Prostate gland (tissue), 2 donors: ENCODE data around the gene GPR137C.

ENCODE experiments used
- CTCF ChIP-seq, 4 experiments: fragments of 200-600 bp in 2 of 4; fragments of 450-650 bp in 2 of 4; sonication (generic) in 2 of 4; IDR thresholded peaks; 1 replicate in 3 of 4; 2 replicates in 1 of 4; pipeline ENCODE4 v1.5.1; 2016 to 2019; ENCODE audit warnings: antibody characterized with exemption in 4 of 4, mild to moderate bottlenecking in 2 of 4, moderate library complexity in 2 of 4
- POLR2A ChIP-seq: fragments of 450-650 bp; IDR thresholded peaks from one replicate; pipeline ENCODE4 v1.6.1; 2016; ENCODE audit warnings: antibody characterized with exemption, mild to moderate bottlenecking
- POLR2AphosphoS5 ChIP-seq: sonication (generic); formaldehyde crosslinking; IDR thresholded peaks from one replicate; pipeline ENCODE4 v1.6.1; 2017; ENCODE audit warnings: antibody characterized with exemption

DNA sequence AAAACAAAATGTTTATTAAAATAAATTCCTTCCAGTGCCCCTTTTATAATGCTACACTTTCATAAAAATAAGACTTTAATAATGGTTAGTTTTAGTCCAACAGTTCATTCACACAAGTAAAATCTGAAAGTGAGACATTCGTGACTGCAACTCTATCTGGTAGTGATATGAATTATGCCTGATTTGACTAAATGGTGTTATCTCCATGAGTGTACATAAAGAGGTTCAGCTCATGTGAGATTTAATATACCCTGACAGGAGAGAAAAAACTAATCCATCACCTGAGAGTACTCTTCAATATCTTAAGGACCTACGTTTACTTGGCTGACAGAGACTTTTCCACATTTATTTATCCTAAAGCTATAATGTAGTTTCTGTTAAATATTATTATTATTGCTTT lies 108.7 kb downstream of the GPR137C start:
- TF ChIP-seq CTCF (IDR thresholded peaks at IDR 0.05) = no peak
- TF ChIP-seq POLR2A = no peak
- TF ChIP-seq POLR2AphosphoS5 = no peak
